Lower lobe of right lung (tissue), 2 donors: Measurements from ENCODE around the gene ROBO2. TPM values are rescaled to one million over a fixed set of nuclear protein-coding genes. Genes with fewer than 3 reads are reported as not detected.

Experiments used
- ATAC-seq, 2 donors: fragments of 200-7000 bp; cut with Tn5 transposase; one replicate each; pipeline ENCODE4 v1.9.1; 2020 to 2022; ENCODE audit warnings: mild to moderate bottlenecking in 2 of 2, moderate library complexity in 2 of 2
- DNase-seq: peaks from one replicate; pipeline ENCODE4 v3.0.0-alpha.2; 2020
- H3K27ac ChIP-seq: fragments of 200-600 bp; one replicate; pipeline ENCODE4 v1.8.0; 2022
- H3K27me3 ChIP-seq: fragments of 200-600 bp; one replicate; pipeline ENCODE4 v1.8.0; 2022; ENCODE audit warnings: low read depth
- H3K36me3 ChIP-seq: fragments of 200-600 bp; one replicate; pipeline ENCODE4 v1.8.0; 2022; ENCODE audit warnings: mild to moderate bottlenecking
- H3K4me1 ChIP-seq: fragments of 200-600 bp; one replicate; pipeline ENCODE4 v1.8.0; 2022
- H3K4me3 ChIP-seq: fragments of 200-600 bp; one replicate; pipeline ENCODE4 v1.8.0; 2022; ENCODE audit warnings: mild to moderate bottlenecking
- H3K9me3 ChIP-seq: fragments of 200-600 bp; one replicate; pipeline ENCODE4 v1.8.0; 2022
- CTCF ChIP-seq: fragments of 200-600 bp; IDR thresholded peaks from one replicate; pipeline ENCODE4 v1.8.0; 2022; ENCODE audit warnings: antibody characterized with exemption, mild to moderate bottlenecking
- intact Hi-C: fragments of 100-400 bp; cut with DNase I; formaldehyde crosslinking; loops from one replicate; pipeline ENCODE4 v1.11.0; 2022
- total RNA-seq: library from RNA; stranded (reverse); fragmentation: NEBNext Ultra II Directional; extraction: Animal tissue kit (Norgen Biotek cat#: 25700); gene quantifications from one replicate; pipeline ENCODE4 v1.2.1, GENCODE V29; 2021
- donor health status: DM: no; HTN: yes; CAD: no; lungs with severe emphysema.

The ROBO2 gene
- total RNA-seq, 1 donor from 2014 or later, result 11.8 TPM

- H3K9me3 ChIP-seq, result no peaks in the 10 kb centered on the region
- no peak for ATAC-seq
- intact Hi-C loops, result no loop called here
- TF ChIP-seq CTCF, result no peak
- DNase-seq, result no peak
- H3K27me3 ChIP-seq, result no peaks in the 10 kb centered on the region
- H3K27ac ChIP-seq, result no peak overlapping the region
- no peaks in the 10 kb centered on the region for H3K36me3 ChIP-seq
- H3K4me3 ChIP-seq, result no peak overlapping the region
- H3K4me1 ChIP-seq, result peaks cover 20% of the 10 kb centered on the region
Measured at GRCh38 chr3:77466562-77467115, 426.7 kb downstream of the ROBO2 start.

- peaks cover 20% of the 10 kb centered on the region for H3K4me1 ChIP-seq
- H3K27ac ChIP-seq, result peak overlapping the region; percentile 9
- TF ChIP-seq CTCF, result no peak
- no peaks in the 10 kb centered on the region for H3K9me3 ChIP-seq
- H3K4me3 ChIP-seq, result no peak overlapping the region
- ATAC-seq, result peak; percentile 66 to 80
- no peaks in the 10 kb centered on the region for H3K27me3 ChIP-seq
- no peak for DNase-seq
- intact Hi-C loops, result no loop called here
- no peaks in the 10 kb centered on the region for H3K36me3 ChIP-seq
Measured at GRCh38 chr3:77467702-77468625, 428.1 kb downstream of the ROBO2 start.

- Histone ChIP-seq H3K36me3 (no peaks in the 10 kb centered on the region), H3K4me1 (peaks cover 20% of the 10 kb centered on the region), H3K9me3 (no peaks in the 10 kb centered on the region), H3K27ac (peak overlapping the region; percentile 9), H3K4me3 (no peak overlapping the region), H3K27me3 (no peaks in the 10 kb centered on the region)
- no peak for ATAC-seq
- TF ChIP-seq CTCF, result no peak
- DNase-seq, result no peak
- intact Hi-C loops, result no loop called here
Measured at GRCh38 chr3:77468626-77469020, 428.7 kb downstream of the ROBO2 start.

GRCh38 chr3:77475507-77475906 lies 435.6 kb downstream of the ROBO2 start:
- Histone ChIP-seq H3K9me3 (no peaks in the 10 kb centered on the region), H3K4me1 (peaks cover 2% of the 10 kb centered on the region), H3K36me3 (no peaks in the 10 kb centered on the region), H3K27me3 (no peaks in the 10 kb centered on the region), H3K27ac (no peak overlapping the region), H3K4me3 (no peak overlapping the region)
- intact Hi-C loops, result no loop called here
- ATAC-seq, result no peak
- no peak for DNase-seq
- no peak for TF ChIP-seq CTCF

- no peak overlapping the region for H3K4me3 ChIP-seq
- DNase-seq (no peak), ATAC-seq (no peak)
- no peaks in the 10 kb centered on the region for H3K27me3 ChIP-seq
- no peaks in the 10 kb centered on the region for H3K9me3 ChIP-seq
- TF ChIP-seq CTCF, result no peak
- no peaks in the 10 kb centered on the region for H3K4me1 ChIP-seq
- no peaks in the 10 kb centered on the region for H3K36me3 ChIP-seq
- H3K27ac ChIP-seq, result no peak overlapping the region
- intact Hi-C loops, result no loop called here
Measured at GRCh38 chr3:77479021-77479420, 439.1 kb downstream of the ROBO2 start.
